Activated gamma-delta T cell treated with Interleukin-2 at 50 U/mL for 16 hours (primary cell): ENCODE measurements around the gene MRPS23.

Experiments used
- DNase-seq: peaks from one replicate; pipeline ENCODE4 v3.0.0-alpha.2; 2020

Gene MRPS23

DNA sequence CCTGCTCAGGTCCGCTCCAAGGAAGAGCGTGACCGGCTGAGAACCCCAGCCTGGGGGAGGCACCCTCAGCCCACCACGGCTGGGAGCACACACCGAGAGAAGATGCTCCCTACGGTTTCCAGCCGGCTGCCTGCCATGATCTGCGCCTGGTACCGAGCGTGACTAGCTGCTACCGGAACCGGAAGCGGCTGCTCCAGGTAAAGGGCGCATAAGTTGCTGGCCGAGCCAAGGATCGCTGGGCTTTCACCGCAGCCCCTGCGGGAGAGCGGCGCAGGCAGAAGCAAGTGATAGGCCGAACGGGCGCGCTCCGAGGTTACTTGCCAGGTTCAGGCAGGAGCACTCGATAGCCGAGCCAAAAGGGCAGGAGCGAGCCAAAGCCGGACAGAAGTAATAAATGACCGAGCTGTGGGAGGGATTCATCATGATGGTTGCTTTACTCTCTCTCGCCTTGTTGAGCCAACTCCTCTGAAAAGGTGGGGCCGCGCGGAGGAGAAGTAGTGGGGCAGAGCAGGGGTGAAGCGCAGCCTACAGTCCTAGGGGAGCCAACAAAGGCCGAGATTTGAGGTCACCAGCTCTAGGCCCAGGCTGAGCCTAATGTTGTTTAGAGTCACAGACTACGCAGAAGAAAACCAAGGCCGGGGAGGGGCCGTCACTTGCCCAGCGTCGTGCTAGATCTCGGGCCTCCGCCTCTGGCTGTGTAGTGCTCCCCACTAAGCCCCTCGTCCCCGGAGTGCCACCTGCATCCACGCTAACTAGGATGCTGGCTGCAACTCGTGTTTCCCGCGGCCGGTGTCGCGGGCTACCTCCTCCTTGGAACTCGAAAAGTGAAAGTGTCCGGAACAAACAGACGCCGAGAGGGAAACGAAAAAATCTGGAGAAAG, at the start of gene MRPS23:
TSS of gene MRPS23 (minus strand) at position 171 of the 881 bp plus-strand sequence. CDS start at position 137, 34 bp downstream.
- peak; percentile 95 for DNase-seq

DNA sequence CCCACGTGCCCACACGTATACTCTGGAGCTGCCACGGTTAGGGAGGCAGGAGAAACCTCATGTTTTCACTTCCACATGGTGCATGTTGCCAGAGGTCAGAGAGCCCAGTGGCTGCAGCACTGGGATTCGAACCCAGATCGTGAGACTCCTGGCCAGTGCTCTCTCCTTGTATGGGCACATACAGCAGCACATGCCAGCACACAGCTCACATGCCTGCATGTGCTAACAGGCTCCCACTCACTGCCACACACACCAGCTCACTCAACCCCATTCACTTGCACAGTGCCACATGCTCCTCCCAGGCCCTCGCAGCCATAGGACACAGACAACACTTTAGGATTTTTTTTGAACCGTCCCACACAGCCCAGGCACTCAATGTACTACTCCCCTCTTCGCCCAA, 49.5 kb upstream of the MRPS23 start:
- DNase-seq, result no peak

DNA sequence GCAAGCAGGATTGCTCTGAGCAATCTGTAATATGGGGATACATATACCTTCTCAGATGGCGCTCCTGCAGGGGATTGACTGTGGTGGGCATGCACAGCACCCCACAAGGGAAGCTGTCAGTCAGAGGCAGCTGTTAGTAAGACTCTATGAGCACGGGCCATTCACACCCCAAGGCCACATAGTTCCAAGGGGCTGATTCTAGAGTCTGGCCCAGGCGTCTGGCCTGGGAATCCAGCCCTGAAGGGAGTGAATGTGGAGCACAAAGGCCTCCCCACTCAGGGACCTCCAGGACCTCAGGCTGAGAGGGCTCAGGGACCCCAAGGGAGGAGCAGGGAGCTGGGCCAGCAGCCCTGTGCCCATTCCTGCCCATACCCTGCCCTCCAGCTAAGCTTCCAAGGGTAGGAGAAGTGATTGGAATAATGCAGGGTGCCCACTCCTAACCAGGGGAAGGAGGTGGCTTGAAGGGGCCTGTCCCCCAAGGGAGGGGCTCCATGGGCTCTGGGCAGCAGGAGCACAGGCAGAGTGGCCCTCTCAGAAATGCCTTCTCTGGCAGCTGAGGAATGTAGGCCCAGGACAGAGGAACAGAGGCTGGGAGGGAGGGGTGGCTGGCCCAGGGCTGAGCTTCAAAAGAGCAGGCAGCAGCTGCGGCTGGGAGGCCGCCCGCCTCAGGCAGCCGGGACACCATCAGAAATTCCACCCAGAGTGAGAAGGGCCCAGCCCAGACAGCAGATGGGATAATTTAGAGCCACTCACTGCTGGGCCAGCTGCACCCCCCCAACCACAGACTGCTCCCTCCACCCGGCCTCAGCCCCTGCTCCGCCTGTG, 48.9 kb upstream of the MRPS23 start:
- DNase-seq, result no peak

DNA sequence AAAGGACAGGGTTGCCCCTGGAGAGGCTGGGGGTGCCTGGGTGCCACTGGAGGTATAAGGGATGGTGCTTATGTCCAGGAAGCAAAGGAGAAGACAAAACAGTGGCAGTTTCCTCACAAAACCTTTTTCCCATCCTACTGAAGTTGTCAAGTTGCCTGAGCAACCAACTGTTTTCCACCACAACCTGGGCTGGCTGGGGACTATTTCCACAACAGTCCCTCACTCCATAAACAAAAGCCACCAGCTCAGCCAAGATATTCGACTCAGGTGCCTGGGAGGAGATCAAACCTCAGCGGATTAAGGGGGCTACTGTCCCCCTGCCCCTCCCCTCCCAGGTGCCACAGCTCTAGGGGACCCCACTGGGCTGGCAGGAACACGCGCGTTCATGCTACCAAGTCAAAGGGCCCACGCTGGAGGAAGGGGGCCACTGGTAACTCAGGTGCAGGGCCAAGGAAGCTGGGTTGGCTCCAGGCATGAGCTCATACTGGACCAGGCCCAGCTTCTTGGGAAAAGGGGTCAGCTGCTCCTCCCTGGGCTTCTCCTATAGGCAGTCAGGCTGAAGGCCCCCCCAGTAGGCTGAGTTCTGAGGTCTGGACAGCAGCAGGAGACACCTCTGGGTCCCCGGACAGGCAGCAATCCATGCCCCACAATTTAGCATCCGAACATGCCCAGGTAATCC, 45.7 kb upstream of the MRPS23 start:
- no peak for DNase-seq

DNA sequence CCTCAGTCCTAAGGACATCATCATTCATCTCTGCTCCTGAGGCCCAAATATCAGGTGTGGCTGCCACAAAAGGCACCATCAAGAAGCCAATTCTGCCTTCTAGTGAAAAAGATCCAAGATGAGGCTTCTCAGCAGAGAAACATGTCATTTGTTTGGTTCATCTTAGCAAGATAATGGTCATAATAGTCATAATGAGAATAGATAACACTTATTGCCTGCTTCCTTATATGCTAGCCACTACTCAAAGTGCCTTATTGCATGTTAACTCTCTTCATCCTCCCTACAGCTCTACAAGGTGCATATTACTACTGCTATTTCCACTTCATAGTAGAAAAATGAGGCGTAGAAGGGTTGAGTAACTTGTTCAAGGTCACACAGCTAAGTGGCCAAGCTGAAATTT, 45.0 kb upstream of the MRPS23 start:
- no peak for DNase-seq

DNA sequence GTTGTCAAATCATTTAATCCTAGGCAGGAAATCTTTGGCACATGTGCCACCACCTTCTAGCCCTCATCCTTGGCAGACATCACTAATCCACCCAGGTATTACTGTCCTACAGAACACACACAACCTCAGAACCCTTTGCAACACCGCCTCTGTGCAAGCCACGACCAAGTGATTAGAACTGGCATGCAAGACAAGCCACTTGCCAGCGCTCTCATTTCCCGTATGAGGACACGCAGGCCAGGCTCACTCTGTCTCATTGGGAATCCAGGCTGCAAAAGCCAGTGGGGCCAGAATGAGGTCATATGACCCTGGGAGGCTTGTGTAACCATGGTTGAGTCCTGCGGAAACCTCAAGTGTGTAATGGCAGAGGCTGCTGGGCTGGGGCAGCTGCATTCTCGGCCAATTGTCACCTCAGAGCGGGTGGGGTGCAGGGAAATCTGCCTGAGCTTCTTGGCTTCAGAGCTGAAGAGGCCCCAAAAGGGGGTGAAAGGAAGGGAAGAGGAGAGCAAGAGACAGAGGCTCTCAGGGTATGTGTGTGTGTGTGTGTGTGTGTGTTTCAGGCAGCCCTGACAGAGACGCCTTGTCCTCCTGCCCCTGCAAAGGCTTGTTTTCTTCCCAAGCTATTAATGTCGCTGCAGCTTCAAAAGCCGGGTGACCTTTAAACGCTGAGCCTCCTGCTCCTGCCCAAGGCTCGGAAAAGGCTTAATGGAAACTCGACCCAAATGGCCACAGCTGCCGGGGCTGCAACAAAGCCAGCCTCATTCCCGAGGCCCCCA, 43.2 kb upstream of the MRPS23 start:
- no peak for DNase-seq

DNA sequence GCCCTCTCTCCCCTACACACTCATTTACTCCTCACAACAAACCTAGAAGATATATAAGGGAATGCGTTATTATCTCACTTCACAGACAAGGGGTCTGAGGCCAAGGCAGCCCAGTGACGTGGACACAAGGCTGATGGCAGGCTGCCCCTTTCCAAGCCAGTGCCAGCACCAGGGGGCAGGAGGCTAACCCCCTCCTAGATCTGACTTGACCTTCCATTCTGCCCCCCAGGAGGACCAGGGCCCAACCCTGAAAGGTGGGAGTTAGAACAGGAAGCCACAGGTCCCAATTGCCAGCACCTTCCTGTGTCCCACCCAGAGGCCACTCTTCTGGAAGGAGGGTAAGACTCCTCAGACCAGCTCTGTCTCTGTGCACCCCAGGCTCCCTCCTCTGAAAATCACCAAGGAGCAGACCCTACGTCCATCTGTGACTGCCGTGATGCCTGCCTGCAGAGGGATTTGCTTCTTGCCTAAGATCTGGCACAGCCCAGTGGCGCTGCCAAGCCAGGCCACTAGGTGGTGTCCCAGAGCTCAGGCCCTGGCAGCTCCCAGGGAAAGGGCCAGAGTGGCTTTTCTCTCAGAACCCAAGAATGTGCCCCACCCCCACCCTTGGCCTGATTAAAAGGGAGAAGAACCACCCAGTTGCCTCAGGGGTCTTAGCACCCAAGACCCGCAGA, 42.4 kb upstream of the MRPS23 start:
- peak; percentile 75 for DNase-seq

DNA sequence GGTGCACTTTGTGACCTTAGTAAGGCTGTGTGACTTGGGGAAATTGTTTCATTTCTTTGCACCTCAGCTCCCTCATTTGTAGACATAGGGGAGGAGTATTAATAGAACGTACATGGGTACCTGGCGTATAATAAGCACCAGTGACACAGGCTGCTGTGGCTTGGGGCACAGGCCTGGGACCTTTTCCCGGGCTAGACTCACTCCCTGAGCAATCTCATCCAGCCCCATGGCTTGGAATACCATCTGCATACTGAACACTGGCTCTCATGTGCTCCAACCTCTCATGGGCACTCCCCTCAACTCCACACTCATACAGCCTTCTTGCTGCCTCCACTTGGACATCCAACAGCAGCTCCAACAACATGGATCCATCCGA, 41.0 kb upstream of the MRPS23 start:
- DNase-seq, result no peak

DNA sequence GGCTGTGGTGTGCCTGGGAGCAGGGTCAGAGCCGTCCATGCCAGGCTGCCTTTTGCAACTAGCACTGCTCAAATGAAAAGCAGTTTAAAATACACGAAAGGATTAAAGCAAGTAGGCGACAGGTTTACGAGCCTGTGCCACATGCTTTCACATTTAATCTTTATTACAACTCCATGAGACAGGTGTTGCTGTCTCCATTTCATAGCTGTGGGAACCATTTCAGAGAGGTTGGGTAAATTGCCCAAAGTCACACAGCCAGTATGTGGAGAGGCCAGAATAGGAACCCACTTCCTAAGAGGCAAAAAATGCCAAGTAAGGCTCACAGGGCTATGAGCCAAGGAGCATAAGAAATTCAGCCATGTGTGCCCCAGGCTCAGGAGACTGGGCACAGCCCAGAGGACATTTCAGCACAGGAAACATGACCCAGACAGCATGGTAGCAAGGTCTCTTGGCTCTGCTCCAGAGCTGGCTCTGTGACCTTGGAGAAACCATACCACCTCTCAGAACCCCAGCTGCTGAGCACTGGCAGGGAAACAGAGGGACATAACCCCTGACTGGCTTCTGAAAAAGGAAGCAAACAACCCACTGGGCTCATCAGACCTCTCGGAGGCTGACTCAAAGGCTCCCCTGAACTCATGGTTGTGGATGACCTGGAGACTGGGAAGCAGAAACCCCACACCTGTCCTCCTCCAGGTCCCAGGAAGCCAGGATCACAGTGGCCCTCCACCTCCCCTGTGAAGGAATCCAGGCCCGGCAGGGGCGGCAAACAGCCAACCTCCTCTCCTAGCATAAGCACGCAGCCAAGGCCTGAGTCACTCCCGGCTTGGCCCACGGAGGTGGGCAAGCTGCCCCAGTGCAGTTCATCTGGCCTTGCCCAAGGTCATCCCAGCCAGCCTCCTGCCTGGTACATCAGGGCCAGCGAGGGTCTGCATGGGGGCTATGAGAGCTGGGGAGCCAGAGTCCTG, 40.3 kb upstream of the MRPS23 start:
- no peak for DNase-seq

DNA sequence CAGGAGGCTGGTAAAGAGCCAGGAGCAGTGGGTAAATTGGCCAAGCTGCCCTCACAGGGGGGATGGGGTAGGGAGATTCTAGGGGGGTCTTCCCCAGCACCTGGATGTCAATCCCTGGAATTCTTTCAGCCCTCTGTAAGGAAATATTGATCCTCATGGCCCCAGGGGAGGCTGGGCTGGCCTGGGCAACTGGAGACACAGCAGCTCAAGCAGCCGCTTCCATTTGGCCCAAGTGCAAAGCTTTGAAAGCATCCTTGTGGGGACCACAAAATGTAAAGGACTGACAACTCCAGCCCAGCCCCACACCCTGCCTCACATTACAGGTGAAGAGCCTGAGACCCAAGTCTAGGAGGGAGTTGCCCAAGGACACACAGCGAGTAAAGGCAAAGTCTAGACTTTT, 39.4 kb upstream of the MRPS23 start:
- no peak for DNase-seq

DNA sequence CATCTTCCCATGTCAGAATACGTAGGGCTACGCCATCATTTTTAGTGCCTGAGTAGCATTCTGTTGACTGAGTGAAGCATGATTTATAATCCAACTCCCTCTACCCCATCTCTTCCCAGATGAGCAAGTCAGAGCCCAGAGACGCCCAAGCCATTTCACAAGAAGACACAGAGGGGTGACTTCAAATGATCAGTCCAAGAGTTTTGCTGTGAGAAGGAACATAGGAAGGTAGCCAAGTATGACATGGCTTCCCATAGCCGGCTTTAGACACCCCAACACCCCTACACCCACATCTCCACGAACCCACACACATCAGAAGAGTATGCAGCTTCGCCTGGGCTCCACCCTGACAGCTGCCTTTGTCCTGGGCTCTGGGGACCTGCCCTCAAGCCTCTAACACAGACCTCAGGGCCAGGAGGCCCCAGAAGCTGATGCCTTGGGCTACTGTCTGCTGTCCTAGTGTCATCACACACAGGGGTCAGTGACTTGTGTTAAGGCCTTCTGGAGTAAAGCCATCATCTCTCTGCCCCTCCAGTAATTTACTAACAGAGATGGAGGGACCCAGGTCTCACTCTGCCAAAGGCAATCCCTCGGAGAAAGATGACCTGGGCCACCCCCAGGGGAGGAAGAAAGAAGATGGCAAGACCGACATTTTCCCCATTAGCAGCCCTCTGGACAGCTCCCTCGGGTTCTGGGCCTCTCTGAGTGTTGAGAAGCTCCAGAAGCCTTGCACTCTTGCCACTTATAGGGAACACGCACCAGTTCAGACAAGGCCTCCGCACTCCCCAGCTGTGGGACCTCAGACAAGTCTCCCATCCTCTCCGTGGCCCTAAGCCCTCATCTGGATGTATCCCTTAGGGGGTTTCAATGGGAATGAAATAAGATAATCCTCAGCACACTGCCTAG, 38.7 kb upstream of the MRPS23 start:
- no peak for DNase-seq

DNA sequence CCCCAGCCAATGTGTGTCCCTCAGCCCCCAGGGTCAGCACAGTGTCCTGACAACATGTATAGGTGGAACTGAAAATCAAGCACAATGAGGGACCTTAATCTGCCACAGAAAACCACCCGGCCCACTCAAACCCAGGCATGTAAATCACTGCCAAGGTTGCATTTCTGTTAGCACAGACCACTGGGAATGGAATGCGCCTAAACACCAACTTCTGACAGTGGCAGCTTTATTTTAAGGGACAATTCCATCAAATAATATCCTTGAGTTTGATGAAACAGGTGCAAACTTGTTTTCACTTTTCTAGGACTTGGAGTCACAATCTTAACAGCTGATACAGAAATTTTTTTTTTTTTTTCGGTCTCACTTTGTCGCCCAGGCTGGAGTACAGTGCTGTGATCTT, 37.3 kb upstream of the MRPS23 start:
- no peak for DNase-seq

DNA sequence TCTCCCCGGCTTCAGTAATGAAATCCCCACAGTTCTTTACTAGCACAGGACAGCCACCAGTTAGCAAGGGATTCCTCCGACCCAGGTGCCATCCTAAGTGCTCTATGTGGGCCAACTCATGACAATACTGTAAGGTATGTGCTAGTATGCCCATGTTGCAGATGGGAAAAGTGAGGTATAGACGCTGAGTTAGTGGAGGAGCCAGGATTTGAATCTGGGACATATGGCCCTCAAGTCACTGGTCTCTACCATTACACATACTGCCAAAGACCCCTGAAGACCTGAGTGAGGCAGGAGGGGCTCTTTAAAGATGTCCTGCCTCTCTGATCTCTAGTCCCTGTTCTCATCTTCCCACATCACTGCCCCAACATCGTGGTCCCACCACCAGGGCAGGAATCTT, 36.2 kb upstream of the MRPS23 start:
- DNase-seq, result no peak

DNA sequence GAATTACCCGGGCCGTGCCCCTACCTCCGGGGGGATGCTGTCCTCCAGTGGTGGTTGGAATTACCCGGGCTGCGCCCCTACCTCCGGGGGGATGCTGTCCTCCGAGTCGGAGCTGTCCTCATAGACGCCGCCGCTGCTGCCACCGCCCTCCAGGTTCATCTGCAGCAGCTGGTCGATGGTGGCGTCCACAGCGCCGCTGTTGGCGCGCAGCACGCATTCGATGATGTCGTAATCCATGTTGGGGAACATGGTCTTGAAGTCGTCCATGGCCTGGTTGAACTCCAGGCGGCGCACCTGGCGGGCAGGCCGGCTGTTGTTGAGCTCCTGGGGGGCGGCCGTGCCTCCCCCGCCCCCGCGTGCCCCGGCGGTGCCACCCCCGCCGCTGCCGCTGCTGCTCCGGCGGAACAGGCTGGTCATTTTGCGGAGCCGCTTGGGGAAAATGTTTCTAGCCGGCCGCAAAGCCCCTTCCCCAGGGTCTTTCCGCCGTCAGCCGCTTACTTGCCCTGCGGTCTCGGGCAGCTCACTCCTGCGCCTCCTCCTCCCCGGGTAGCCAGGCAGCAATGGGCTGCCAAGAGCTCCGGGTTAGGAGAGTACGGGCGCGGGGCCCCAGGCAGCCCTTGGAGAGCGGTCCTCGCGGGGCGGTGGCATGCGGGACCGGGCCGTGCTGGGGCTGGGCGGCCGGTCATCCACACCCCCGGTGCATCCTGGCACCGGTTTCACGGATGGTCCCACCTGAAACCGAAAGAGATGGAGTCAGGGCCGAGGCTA, 35.5 kb upstream of the MRPS23 start:
- DNase-seq, result no peak

DNA sequence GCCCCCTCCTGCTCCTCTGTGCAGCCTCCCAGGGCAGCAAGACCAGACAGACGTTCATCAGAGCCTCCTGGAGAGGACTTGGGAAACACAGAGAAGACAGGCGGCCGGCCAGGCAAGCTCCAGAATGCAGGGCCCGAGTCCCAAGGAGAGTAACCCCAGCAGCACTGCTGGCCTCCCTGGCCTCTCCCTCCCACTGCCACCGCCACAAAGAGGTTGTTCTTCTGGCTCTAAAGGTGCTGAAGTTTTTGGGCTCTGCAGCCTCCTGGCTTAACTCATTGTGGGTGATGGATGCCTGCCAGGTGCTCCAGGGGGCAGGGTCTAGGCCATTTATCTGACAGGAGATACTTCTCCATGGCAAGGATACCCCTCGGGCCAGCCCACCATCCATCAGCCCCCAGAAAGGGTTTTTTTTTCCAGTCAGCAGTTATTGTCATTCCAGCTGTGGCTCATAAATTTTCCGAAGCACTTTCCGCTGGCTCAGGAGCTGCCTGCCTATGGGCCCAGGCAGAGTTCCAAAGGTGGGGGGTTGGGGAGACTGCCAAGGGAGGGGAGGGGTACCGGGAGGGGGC, 32.0 kb upstream of the MRPS23 start:
- no peak for DNase-seq

DNA sequence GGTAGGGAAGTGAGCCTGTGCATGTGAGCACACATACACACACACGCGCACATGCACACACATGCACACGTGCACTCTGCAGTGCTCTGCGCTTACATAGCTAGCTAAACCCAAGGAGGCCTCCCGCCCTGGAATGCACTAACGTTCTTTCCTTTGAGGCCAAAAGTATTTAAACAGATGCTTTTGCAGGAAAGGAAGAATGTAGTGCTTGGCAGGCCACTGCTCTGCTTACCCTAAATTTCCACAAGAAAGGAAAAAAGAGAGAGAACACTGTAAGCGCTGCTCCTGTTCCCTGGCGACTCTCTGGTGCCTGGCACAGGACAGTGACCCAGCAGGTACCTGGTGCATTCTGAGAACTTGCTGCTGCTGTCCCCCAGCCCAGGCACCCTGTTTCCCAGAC, 31.3 kb upstream of the MRPS23 start:
- no peak for DNase-seq

DNA sequence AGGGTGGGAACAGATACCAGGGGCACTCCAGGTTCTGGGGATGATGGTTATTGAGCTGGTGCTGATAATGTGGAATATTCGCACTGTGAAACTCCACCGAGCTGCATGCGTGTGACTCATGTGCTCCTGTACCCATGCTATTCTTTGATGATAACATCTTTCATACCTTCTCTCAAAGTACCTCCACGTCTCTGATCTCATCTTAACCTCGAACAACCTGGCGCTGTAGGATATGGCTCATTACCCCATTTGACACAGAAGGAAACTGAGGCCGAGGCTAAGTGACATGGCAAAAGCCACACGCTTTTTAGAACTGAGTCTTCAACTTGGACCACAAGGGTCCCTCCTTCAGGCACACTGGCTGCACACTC, 30.2 kb upstream of the MRPS23 start:
- DNase-seq, result no peak

DNA sequence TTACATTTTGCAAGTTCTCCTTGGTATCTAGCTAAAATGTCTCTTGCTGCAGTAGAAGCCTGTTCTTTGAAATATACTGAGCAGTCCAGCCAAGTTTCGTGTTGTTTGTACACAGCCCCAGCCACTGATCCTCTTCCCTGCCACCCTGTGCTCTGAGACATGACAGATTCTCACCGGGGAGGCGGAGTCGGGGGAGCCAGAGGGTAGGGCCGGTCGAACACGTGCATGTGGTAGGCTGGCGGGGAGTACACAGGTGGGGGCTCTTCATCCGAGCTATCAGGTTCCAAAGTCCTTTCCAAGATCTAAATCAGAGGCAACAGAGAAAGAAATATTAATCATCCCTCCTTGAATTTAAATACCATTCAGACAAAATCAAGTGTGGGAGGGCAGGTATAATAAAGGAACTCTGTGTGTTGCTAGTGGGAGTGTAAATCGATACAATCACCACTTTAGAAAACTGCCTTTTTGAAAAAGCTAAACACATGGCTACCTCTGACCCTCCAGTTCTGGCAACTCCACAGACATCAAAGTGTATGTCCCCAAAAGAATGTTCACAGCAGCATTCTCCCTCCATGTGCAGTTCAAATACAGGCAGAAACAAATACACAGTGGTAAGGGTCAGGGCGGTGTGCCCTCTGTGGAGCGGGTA, 29.7 kb upstream of the MRPS23 start:
- DNase-seq, result no peak
